Panc1 (cell line): ENCODE measurements around the gene NAA38.

ENCODE experiments used
- POLR2AphosphoS5 ChIP-seq: IDR thresholded peaks from 2 replicates; pipeline ENCODE4 v1.6.1; 2012; ENCODE audit warnings: mild to moderate bottlenecking, low read depth, low read length, moderate library complexity
- TCF7L2 ChIP-seq: IDR thresholded peaks from 2 replicates; pipeline ENCODE4 v1.6.1; 2011; ENCODE audit warnings: mild to moderate bottlenecking, low read depth, low read length, inconsistent platforms
- TF ChIP-seq, protein P1 (sequence below): fragments of 450-650 bp; IDR thresholded peaks from 2 replicates; pipeline ENCODE4 v1.5.1; 2017; ENCODE audit warnings: mild to moderate bottlenecking
- TF ChIP-seq, protein P2 (sequence below), 2 experiments: IDR thresholded peaks; 2 replicates each; pipeline ENCODE4 v1.6.1; 2011 to 2012; ENCODE audit warnings: low read depth in 2 of 2, control low read depth in 1 of 2, low read length in 1 of 2, mild to moderate bottlenecking in 1 of 2, moderate library complexity in 1 of 2; ENCODE audit not compliant: insufficient read depth in 1 of 2

DNA sequence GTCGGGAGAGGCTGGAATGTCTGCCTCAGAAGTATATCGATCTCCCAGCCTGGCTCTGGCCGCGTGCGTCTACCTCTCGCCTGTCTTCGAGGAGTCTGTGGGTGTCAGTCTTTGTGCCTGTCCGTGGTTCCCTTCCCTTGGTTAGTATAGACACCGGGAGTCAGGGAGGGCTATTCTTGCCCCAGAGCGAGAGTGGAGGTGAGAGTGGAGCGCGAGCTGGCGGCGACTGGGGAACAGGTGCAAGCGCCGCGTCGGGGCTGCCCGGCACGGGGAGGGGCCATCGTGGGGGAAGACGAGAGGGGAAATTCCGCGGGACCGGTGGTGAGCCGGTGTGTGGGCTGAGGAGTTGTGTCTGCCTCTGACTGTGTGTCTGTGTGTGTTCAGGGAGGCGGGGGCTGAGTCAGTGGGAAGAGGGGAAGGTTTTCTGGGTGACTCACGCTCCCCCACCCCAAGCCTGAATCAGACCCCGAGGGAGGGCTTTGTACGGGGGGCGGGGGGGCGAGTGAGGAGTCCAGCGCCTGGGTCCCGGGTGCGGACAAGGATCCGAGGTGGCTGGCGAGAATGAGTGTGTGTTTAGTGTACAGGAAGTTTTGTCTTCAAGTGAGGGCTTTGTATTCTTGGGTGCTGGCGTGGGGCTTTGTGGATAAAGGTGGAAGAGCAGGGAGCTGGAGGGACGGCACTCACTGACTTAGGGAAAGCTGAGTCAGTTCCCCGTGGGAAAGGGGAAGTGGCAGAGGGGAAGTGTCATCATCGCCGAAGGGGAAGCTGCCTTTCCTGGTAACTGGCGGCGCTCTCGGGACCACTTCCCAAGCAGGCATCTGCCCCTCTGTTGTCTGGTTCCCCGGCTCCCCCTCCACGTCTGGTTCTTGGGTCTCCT, 14.7 kb downstream of the NAA38 start:
- TF ChIP-seq, protein P1, sequence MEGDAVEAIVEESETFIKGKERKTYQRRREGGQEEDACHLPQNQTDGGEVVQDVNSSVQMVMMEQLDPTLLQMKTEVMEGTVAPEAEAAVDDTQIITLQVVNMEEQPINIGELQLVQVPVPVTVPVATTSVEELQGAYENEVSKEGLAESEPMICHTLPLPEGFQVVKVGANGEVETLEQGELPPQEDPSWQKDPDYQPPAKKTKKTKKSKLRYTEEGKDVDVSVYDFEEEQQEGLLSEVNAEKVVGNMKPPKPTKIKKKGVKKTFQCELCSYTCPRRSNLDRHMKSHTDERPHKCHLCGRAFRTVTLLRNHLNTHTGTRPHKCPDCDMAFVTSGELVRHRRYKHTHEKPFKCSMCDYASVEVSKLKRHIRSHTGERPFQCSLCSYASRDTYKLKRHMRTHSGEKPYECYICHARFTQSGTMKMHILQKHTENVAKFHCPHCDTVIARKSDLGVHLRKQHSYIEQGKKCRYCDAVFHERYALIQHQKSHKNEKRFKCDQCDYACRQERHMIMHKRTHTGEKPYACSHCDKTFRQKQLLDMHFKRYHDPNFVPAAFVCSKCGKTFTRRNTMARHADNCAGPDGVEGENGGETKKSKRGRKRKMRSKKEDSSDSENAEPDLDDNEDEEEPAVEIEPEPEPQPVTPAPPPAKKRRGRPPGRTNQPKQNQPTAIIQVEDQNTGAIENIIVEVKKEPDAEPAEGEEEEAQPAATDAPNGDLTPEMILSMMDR: no peak
- TF ChIP-seq TCF7L2 (no peak), POLR2AphosphoS5 (no peak; the same call in 1 of the 2 replicates)
- TF ChIP-seq, protein P2, sequence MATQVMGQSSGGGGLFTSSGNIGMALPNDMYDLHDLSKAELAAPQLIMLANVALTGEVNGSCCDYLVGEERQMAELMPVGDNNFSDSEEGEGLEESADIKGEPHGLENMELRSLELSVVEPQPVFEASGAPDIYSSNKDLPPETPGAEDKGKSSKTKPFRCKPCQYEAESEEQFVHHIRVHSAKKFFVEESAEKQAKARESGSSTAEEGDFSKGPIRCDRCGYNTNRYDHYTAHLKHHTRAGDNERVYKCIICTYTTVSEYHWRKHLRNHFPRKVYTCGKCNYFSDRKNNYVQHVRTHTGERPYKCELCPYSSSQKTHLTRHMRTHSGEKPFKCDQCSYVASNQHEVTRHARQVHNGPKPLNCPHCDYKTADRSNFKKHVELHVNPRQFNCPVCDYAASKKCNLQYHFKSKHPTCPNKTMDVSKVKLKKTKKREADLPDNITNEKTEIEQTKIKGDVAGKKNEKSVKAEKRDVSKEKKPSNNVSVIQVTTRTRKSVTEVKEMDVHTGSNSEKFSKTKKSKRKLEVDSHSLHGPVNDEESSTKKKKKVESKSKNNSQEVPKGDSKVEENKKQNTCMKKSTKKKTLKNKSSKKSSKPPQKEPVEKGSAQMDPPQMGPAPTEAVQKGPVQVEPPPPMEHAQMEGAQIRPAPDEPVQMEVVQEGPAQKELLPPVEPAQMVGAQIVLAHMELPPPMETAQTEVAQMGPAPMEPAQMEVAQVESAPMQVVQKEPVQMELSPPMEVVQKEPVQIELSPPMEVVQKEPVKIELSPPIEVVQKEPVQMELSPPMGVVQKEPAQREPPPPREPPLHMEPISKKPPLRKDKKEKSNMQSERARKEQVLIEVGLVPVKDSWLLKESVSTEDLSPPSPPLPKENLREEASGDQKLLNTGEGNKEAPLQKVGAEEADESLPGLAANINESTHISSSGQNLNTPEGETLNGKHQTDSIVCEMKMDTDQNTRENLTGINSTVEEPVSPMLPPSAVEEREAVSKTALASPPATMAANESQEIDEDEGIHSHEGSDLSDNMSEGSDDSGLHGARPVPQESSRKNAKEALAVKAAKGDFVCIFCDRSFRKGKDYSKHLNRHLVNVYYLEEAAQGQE (IDR thresholded peaks at IDR 0.05; ENCODE audit: insufficient read depth in 1 of 2, low read depth in 2 of 2, low read length in 1 of 2): no peak
